Loucy (cell line): ENCODE results near the gene TSHZ2.

ENCODE experiments used
- EZH2phosphoT487 ChIP-seq: fragments of 200-600 bp; IDR thresholded peaks from 2 replicates; pipeline ENCODE4 v1.6.1; 2018; ENCODE audit warnings: antibody characterized with exemption, mild to moderate bottlenecking, moderate library complexity, borderline replicate concordance
- TF ChIP-seq, protein P1 (sequence below): fragments of 200-600 bp; sonication (generic); conservative IDR thresholded peaks from 2 replicates; pipeline ENCODE4 v1.5.1; 2014; ENCODE audit warnings: mild to moderate bottlenecking, antibody characterized with exemption, low read length

DNA sequence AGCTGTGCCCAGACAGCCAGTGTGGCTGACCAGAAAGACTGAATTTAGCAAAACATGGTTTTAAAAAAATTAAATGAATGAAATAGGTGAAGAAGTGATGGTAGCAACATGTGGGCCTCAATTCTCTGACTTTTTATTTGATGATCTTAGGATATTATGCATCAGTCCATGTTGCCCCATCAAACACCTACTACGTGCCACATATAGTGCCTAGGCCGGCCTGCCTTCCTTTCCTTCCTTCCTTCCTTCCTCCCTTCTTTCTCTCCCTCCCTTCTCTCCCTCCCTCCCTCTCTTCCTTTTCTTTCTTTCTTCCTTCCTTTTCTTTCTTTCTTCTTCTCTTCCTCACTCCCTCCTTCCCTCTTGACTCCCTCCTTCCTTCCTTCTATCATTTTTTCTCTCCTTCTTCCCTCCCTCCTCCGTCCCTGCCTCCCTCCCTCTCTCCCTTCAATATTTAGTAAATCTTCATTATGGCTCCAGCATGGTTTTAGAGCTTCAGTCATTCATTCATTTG is 209.8 kb downstream of the TSHZ2 start:
- TF ChIP-seq, protein P1, sequence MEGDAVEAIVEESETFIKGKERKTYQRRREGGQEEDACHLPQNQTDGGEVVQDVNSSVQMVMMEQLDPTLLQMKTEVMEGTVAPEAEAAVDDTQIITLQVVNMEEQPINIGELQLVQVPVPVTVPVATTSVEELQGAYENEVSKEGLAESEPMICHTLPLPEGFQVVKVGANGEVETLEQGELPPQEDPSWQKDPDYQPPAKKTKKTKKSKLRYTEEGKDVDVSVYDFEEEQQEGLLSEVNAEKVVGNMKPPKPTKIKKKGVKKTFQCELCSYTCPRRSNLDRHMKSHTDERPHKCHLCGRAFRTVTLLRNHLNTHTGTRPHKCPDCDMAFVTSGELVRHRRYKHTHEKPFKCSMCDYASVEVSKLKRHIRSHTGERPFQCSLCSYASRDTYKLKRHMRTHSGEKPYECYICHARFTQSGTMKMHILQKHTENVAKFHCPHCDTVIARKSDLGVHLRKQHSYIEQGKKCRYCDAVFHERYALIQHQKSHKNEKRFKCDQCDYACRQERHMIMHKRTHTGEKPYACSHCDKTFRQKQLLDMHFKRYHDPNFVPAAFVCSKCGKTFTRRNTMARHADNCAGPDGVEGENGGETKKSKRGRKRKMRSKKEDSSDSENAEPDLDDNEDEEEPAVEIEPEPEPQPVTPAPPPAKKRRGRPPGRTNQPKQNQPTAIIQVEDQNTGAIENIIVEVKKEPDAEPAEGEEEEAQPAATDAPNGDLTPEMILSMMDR: no peak
- no peak for TF ChIP-seq EZH2phosphoT487
